HepG2 (cell line): ENCODE measurements around the gene RIMS3. TPM values are rescaled to one million over a fixed set of nuclear protein-coding genes. Genes with fewer than 3 reads are reported as not detected.
A peak's percentile ranks its signal among the peaks of the same experiment; 100 is the strongest.

Experiments used
- ARID2 ChIP-seq: sonication (generic); formaldehyde crosslinking; IDR thresholded peaks from 2 replicates; pipeline ENCODE4 v1.8.1; 2022; ENCODE audit warnings: mild to moderate bottlenecking, missing genetic modification reagents, borderline replicate concordance
- ARNT ChIP-seq: fragments of 450-650 bp; IDR thresholded peaks from 2 replicates; pipeline ENCODE4 v1.6.1; 2017
- EEA1 ChIP-seq: sonication (generic); formaldehyde crosslinking; IDR thresholded peaks from 2 replicates; pipeline ENCODE4 v1.5.1; 2020; ENCODE audit warnings: mild to moderate bottlenecking, missing genetic modification reagents, borderline replicate concordance
- GABPA ChIP-seq, 2 experiments: IDR thresholded peaks; 2 replicates each; pipeline ENCODE4 v1.6.1; 2011 to 2016; ENCODE audit warnings: low read depth in 2 of 2, low read length in 1 of 2, missing biosample characterization in 1 of 2, missing genetic modification characterization in 1 of 2
- HNRNPK ChIP-seq: fragments of 200-400 bp; formaldehyde crosslinking; IDR thresholded peaks from 2 replicates; pipeline ENCODE4 v1.6.1; 2018; ENCODE audit warnings: low read length, low read depth, moderate library complexity, mild to moderate bottlenecking; ENCODE audit not compliant: poor library complexity, severe bottlenecking
- ISX ChIP-seq: sonication (generic); formaldehyde crosslinking; conservative IDR thresholded peaks from 2 replicates; pipeline ENCODE4 v1.5.0; 2020; ENCODE audit warnings: missing genetic modification reagents
- MAFK ChIP-seq, 2 experiments: IDR thresholded peaks in 1 of 2; conservative IDR thresholded peaks in 1 of 2; 2 replicates each; pipeline ENCODE4 v1.6.1; 2011; ENCODE audit warnings: improper control_type of control experiment in 2 of 2, low read length in 2 of 2
- NCOR1 ChIP-seq: fragments of 200-600 bp; sonication (generic); IDR thresholded peaks from 2 replicates; pipeline ENCODE4 v1.7.0; 2017; ENCODE audit warnings: antibody characterized with exemption, low read length, borderline replicate concordance
- RNF2 ChIP-seq: fragments of 450-650 bp; conservative IDR thresholded peaks from 2 replicates; pipeline ENCODE4 v1.6.1; 2016; ENCODE audit warnings: low read depth
- SATB2 ChIP-seq: sonication (generic); formaldehyde crosslinking; IDR thresholded peaks from 2 replicates; pipeline ENCODE4 v1.5.0; 2020; ENCODE audit warnings: missing genetic modification reagents
- SOX6 ChIP-seq, 2 experiments: fragments of 450-650 bp in 1 of 2; sonication (generic) in 1 of 2; formaldehyde crosslinking in 1 of 2; IDR thresholded peaks; 2 replicates each; pipeline versions ENCODE4 v1.4.0 to v1.6.1; 2017 to 2020; ENCODE audit warnings: antibody characterized with exemption in 1 of 2, mild to moderate bottlenecking in 1 of 2, missing genetic modification reagents in 1 of 2
- SPEN ChIP-seq: sonication (generic); formaldehyde crosslinking; IDR thresholded peaks from 2 replicates; pipeline ENCODE4 v1.5.1; 2020; ENCODE audit warnings: low read depth, mild to moderate bottlenecking, missing genetic modification reagents
- YEATS4 ChIP-seq: sonication (generic); formaldehyde crosslinking; IDR thresholded peaks from 2 replicates; pipeline ENCODE4 v1.4.0; 2020; ENCODE audit warnings: missing genetic modification reagents, borderline replicate concordance
- ZNF101 ChIP-seq: sonication (generic); formaldehyde crosslinking; IDR thresholded peaks from 2 replicates; pipeline ENCODE4 v1.4.0; 2020; ENCODE audit warnings: mild to moderate bottlenecking, low read depth, missing genetic modification reagents, borderline replicate concordance
- ZNF180 ChIP-seq: sonication (generic); formaldehyde crosslinking; IDR thresholded peaks from 2 replicates; pipeline ENCODE4 v1.4.0; 2020; ENCODE audit warnings: low read depth, missing genetic modification reagents, borderline replicate concordance
- ZNF292 ChIP-seq: sonication (generic); formaldehyde crosslinking; IDR thresholded peaks from 2 replicates; pipeline ENCODE4 v1.8.1; 2022; ENCODE audit warnings: mild to moderate bottlenecking, low read depth, missing genetic modification reagents, borderline replicate concordance
- ZNF557 ChIP-seq: sonication (generic); formaldehyde crosslinking; IDR thresholded peaks from 2 replicates; pipeline ENCODE4 v1.4.0; 2020; ENCODE audit warnings: missing genetic modification reagents
- ZNF737 ChIP-seq: sonication (generic); formaldehyde crosslinking; IDR thresholded peaks from 2 replicates; pipeline ENCODE4 v1.5.0; 2020; ENCODE audit warnings: missing genetic modification reagents, mild to moderate bottlenecking, borderline replicate concordance
- polyA plus RNA-seq, 8 experiments: library from polyadenylated mRNA; depleted of rRNA in 3 of 8; stranded (reverse) in 7 of 8; unstranded in 1 of 8; fragments of >200 nt; fragmentation: Illumina TruSeq in 4 of 8; extraction: Trizol in 4 of 8; gene quantifications; 2 replicates each; pipeline versions ENCODE4 v1.2.1 to v1.2.3, GENCODE V29; 2011 to 2016; ENCODE audit warnings: low read depth in 4 of 8, missing spikeins in 1 of 8, mixed read lengths in 1 of 8; ENCODE audit not compliant: insufficient read depth in 1 of 8
- total RNA-seq, 5 experiments: library from RNA; depleted of rRNA; stranded (reverse); fragments of >200 nt; fragmentation: Illumina TruSeq; extraction: Trizol; gene quantifications; 2 replicates each; pipeline ENCODE4 v1.2.3, GENCODE V29; 2016; ENCODE audit warnings: low read depth in 1 of 5
- TF ChIP-seq, protein P1 (sequence below): sonication (generic); formaldehyde crosslinking; conservative IDR thresholded peaks from 2 replicates; pipeline ENCODE4 v1.4.0; 2020; ENCODE audit warnings: missing genetic modification reagents
- TF ChIP-seq, protein P2 (sequence below), 2 experiments: sonication (generic) in 1 of 2; formaldehyde crosslinking in 1 of 2; IDR thresholded peaks; 2 replicates each; pipeline versions ENCODE4 v1.5.1 to v1.6.1; 2011 to 2020; ENCODE audit warnings: borderline replicate concordance in 1 of 2, low read depth in 1 of 2, low read length in 1 of 2, mild to moderate bottlenecking in 1 of 2, missing genetic modification reagents in 1 of 2, moderate library complexity in 1 of 2

Gene RIMS3
- total and polyA plus RNA-seq, 2 of the 13 experiments (the other 11 are each of a cell fraction or from before 2014, with no cell fraction given): 2.1 to 5.4 TPM

DNA sequence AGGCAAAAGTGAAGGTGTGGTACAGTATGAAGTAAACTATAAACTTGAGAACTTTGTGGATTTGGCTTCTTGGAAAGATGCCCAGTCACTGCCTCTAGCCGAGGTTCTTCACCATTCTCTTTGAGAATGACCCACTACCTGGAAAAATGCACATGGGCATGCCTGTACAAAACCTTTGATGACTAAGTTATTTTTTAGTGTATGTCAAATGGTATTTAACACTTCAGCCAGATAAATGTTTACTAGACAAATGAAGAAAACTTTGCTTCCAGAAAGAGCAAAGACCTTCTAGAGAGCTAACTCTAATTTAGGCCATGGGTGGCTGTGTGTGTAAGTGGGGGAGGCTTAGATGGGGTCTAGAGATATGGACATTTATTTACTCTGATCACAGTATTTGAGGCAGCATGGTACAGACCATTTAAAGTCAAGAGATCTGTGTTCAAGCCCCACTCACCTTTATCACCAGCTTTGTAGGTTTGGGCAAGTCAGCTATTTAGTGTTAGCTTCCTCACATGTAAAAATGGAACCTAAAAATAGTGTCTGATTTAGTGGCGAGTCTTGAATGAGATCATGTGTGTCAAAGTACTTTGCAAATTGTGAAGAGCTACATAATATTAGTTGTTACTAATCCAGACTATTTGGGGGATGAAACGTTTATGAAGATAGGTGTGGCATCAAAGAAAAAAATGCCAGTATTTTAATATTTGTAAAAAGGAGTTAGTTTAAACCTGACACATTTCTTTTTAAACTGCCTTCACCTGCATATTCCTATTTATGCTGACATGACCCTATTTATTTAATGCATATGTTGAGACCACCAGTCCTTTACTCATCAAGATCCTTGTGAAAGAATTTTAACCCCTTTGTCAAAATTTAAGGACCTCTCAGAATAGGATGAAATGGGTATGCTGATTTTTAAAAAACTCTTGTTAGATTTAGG lies 46.3 kb upstream of the RIMS3 start (continued):
- TF ChIP-seq, protein P1, sequence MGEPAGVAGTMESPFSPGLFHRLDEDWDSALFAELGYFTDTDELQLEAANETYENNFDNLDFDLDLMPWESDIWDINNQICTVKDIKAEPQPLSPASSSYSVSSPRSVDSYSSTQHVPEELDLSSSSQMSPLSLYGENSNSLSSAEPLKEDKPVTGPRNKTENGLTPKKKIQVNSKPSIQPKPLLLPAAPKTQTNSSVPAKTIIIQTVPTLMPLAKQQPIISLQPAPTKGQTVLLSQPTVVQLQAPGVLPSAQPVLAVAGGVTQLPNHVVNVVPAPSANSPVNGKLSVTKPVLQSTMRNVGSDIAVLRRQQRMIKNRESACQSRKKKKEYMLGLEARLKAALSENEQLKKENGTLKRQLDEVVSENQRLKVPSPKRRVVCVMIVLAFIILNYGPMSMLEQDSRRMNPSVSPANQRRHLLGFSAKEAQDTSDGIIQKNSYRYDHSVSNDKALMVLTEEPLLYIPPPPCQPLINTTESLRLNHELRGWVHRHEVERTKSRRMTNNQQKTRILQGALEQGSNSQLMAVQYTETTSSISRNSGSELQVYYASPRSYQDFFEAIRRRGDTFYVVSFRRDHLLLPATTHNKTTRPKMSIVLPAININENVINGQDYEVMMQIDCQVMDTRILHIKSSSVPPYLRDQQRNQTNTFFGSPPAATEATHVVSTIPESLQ (CRISPR knock-in tag): no peak
- TF ChIP-seq ZNF101 (no peak), YEATS4 (CRISPR knock-in tag) (no peak), SATB2 (CRISPR knock-in tag) (no peak), GABPA (IDR thresholded peaks at IDR 0.05; ENCODE audit: low read depth, low read length) (no peak), GABPA (CRISPR knock-in tag; IDR thresholded peaks at IDR 0.05; ENCODE audit: low read depth) (no peak), HNRNPK (no peak), ISX (CRISPR knock-in tag) (no peak), ZNF292 (CRISPR knock-in tag) (no peak), EEA1 (no peak), RNF2 (no peak), ZNF180 (no peak), SOX6 (IDR thresholded peaks at IDR 0.05) (no peak), SOX6 (CRISPR knock-in tag; IDR thresholded peaks at IDR 0.05) (peak; percentile 9; the same call in 1 of the 2 replicates), ARID2 (CRISPR knock-in tag) (no peak), SPEN (no peak), NCOR1 (no peak), ARNT (no peak), MAFK (conservative IDR thresholded peaks at IDR 0.05 in 1 of 2, IDR thresholded peaks at IDR 0.05 in 1 of 2; ENCODE audit: low read length in 2 of 2) (peak; percentile 83 to 85), ZNF557 (CRISPR knock-in tag) (no peak), ZNF737 (CRISPR knock-in tag) (no peak)
- TF ChIP-seq, protein P2, sequence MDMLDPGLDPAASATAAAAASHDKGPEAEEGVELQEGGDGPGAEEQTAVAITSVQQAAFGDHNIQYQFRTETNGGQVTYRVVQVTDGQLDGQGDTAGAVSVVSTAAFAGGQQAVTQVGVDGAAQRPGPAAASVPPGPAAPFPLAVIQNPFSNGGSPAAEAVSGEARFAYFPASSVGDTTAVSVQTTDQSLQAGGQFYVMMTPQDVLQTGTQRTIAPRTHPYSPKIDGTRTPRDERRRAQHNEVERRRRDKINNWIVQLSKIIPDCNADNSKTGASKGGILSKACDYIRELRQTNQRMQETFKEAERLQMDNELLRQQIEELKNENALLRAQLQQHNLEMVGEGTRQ (IDR thresholded peaks at IDR 0.05; ENCODE audit: low read depth, low read length): no peak
- TF ChIP-seq, protein P2 (CRISPR knock-in tag; IDR thresholded peaks at IDR 0.05; ENCODE audit: borderline replicate concordance): no peak
